Mesenchymal stem cell (in vitro differentiated cells and primary cell): ENCODE results near the gene IGSF10.

Experiments
- DNase-seq: peaks from one replicate; pipeline ENCODE4 v3.0.0-alpha.2; 2013
- H2AFZ ChIP-seq: one replicate; pipeline ENCODE4 v1.6.1; 2013; ENCODE audit warnings: low read depth, mild to moderate bottlenecking, control low read depth, inconsistent platforms, low read length, moderate library complexity
- H2AK5ac ChIP-seq: 2 replicates; pipeline ENCODE4 v1.6.1; 2013; ENCODE audit warnings: low read length, moderate library complexity, mild to moderate bottlenecking, inconsistent platforms; ENCODE audit not compliant: severe bottlenecking
- H2BK120ac ChIP-seq: one replicate; pipeline ENCODE4 v1.6.1; 2013; ENCODE audit warnings: low read depth, mild to moderate bottlenecking, inconsistent platforms, low read length, moderate library complexity
- H2BK12ac ChIP-seq, 2 experiments: one replicate each; pipeline ENCODE4 v1.6.1; 2013; ENCODE audit warnings: inconsistent platforms in 2 of 2, low read length in 2 of 2, mild to moderate bottlenecking in 2 of 2, moderate library complexity in 2 of 2, control low read depth in 1 of 2
- H2BK15ac ChIP-seq: one replicate; pipeline ENCODE4 v1.6.1; 2013; ENCODE audit warnings: mild to moderate bottlenecking, low read depth, inconsistent platforms; ENCODE audit not compliant: poor library complexity, severe bottlenecking
- H2BK5ac ChIP-seq: 2 replicates; pipeline ENCODE4 v1.6.1; 2013; ENCODE audit warnings: low read depth, mild to moderate bottlenecking, low read length, control low read depth, inconsistent platforms; ENCODE audit not compliant: poor library complexity, severe bottlenecking
- H3K14ac ChIP-seq, 2 experiments: one replicate each; pipeline ENCODE4 v1.6.1; 2013; ENCODE audit warnings: inconsistent platforms in 2 of 2, low read length in 2 of 2, control low read depth in 1 of 2, mild to moderate bottlenecking in 1 of 2, moderate library complexity in 1 of 2
- H3K18ac ChIP-seq, 2 experiments: one replicate each; pipeline ENCODE4 v1.6.1; 2013; ENCODE audit warnings: inconsistent platforms in 2 of 2, low read length in 2 of 2, control low read depth in 1 of 2, low read depth in 1 of 2, mild to moderate bottlenecking in 1 of 2
- H3K23ac ChIP-seq, 2 experiments: one replicate each; pipeline ENCODE4 v1.6.1; 2013; ENCODE audit warnings: inconsistent platforms in 2 of 2, low read length in 2 of 2, mild to moderate bottlenecking in 2 of 2, moderate library complexity in 2 of 2, control low read depth in 1 of 2
- H3K27ac ChIP-seq: 2 replicates; pipeline ENCODE4 v1.5.1; 2013; ENCODE audit warnings: mild to moderate bottlenecking, moderate library complexity, low read length, control low read depth, inconsistent platforms; ENCODE audit not compliant: poor library complexity, severe bottlenecking
- H3K27me3 ChIP-seq, 2 experiments: 2 replicates each; pipeline versions ENCODE4 v1.6.1 to v1.7.0; 2013; ENCODE audit warnings: low read length in 2 of 2, mild to moderate bottlenecking in 2 of 2, moderate library complexity in 2 of 2, control low read depth in 1 of 2, inconsistent platforms in 1 of 2; ENCODE audit not compliant: control insufficient read depth in 1 of 2, insufficient read depth in 1 of 2
- H3K36me3 ChIP-seq, 2 experiments: 2 replicates each; pipeline versions ENCODE4 v1.6.1 to v1.7.0; 2013; ENCODE audit warnings: low read length in 2 of 2, control low read depth in 1 of 2, inconsistent platforms in 1 of 2, low read depth in 1 of 2, mild to moderate bottlenecking in 1 of 2; ENCODE audit not compliant: insufficient read depth in 2 of 2, control insufficient read depth in 1 of 2
- H3K4ac ChIP-seq, 2 experiments: one replicate each; pipeline ENCODE4 v1.6.1; 2013; ENCODE audit warnings: inconsistent platforms in 2 of 2, low read length in 2 of 2, mild to moderate bottlenecking in 2 of 2, moderate library complexity in 2 of 2, control low read depth in 1 of 2, low read depth in 1 of 2
- H3K4me1 ChIP-seq: 2 replicates; pipeline ENCODE4 v1.6.1; 2013; ENCODE audit warnings: low read depth, low read length, control low read depth; ENCODE audit not compliant: control insufficient read depth, insufficient read depth
- H3K4me2 ChIP-seq: 2 replicates; pipeline ENCODE4 v1.6.1; 2013; ENCODE audit warnings: low read length, mild to moderate bottlenecking, inconsistent platforms; ENCODE audit not compliant: poor library complexity, severe bottlenecking
- H3K4me3 ChIP-seq, 2 experiments: 2 replicates each; pipeline versions ENCODE4 v1.5.1 to v1.7.0; 2013; ENCODE audit warnings: low read length in 2 of 2, mild to moderate bottlenecking in 2 of 2, control low read depth in 1 of 2, low read depth in 1 of 2; ENCODE audit not compliant: insufficient read depth in 1 of 2
- H3K79me1 ChIP-seq: replicated peaks from 2 replicates; pipeline ENCODE4 v1.6.1; 2013; ENCODE audit warnings: mild to moderate bottlenecking, control low read depth, low read length, inconsistent platforms; ENCODE audit not compliant: poor library complexity, severe bottlenecking
- H3K9ac ChIP-seq: 2 replicates; pipeline ENCODE4 v1.7.0; 2013; ENCODE audit warnings: mild to moderate bottlenecking, low read length, moderate library complexity
- H3K9me3 ChIP-seq: 2 replicates; pipeline ENCODE4 v1.7.0; 2013; ENCODE audit warnings: mild to moderate bottlenecking, low read length; ENCODE audit not compliant: control insufficient read depth
- H4K8ac ChIP-seq: one replicate; pipeline ENCODE4 v1.6.1; 2013; ENCODE audit warnings: inconsistent platforms, mild to moderate bottlenecking, low read length, moderate library complexity
- H4K91ac ChIP-seq: one replicate; pipeline ENCODE4 v1.6.1; 2013; ENCODE audit warnings: mild to moderate bottlenecking, low read length, inconsistent platforms
- WGBS: methylation state at CpG from one replicate; pipeline ENCODE4 v1.1.7; 2013; ENCODE audit warnings: mixed read lengths; 5-methylcytosine and 5-hydroxymethylcytosine counted together

IGSF10 gene

DNA sequence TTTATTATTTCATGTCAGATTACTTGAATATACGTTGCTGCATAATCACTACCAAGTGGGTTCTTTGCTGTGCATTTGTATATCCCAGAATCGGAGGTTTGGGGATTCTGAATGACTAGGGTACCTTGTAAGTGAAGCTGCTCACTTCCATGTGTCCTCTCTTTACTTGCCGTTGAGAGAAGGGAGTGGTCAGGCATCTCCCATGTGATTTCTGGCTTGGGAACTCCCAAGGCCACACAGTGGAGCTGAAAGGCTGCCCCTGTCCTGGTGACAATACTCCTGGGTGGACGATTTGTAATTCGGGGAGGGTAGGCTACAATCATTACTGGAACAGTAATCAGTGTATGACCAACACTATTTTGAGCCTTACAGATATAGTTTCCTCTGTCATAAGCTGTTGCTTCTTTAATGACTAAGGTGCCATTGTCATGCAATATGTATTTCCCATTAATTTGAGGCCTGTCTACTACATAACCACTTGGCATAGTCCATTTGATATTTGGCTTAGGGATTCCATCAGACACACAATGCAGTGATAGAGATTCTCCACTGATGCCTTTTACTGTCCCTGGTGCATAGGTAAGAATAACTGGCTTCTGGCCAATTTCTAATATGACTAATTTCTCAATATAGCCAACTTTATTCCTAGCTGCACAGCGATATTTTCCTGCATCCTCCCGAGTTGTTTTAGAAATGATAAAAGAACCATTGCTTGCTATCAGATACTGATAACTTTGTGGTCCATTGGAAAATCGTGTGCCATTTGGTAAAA, 24.0 kb downstream of the IGSF10 start:
- no peak overlapping the region for H2AFZ ChIP-seq
- no peak overlapping the region for H3K4me3 ChIP-seq
- DNase-seq: no peak
- H3K79me1 ChIP-seq: no peaks in the 10 kb centered on the region
- peaks cover 0 to 10% of the 10 kb centered on the region in 2 experiments for H3K27me3 ChIP-seq
- H3K36me3 ChIP-seq: peaks cover 0 to 3% of the 10 kb centered on the region in 2 experiments
- WGBS: 97% methylated on average over 6 of the region's 8 CpGs
- H4K91ac ChIP-seq: no peak overlapping the region
- no peak overlapping the region for H3K27ac ChIP-seq
- H3K9ac ChIP-seq: no peak overlapping the region
- no peak overlapping the region for H2BK120ac ChIP-seq
- H2BK5ac ChIP-seq: no peak overlapping the region
- no peak overlapping the region for H3K4me2 ChIP-seq
- no peak overlapping the region for H2BK15ac ChIP-seq
- H3K4ac ChIP-seq: no peak overlapping the region
- H3K9me3 ChIP-seq: no peaks in the 10 kb centered on the region
- peak overlapping the region; percentile 72 for H2AK5ac ChIP-seq
- no peak overlapping the region for H3K18ac ChIP-seq
- no peak overlapping the region for H2BK12ac ChIP-seq
- H3K14ac ChIP-seq: no peak overlapping the region
- H4K8ac ChIP-seq: no peak overlapping the region
- peaks cover 4% of the 10 kb centered on the region for H3K4me1 ChIP-seq
- no peak overlapping the region for H3K23ac ChIP-seq

GRCh38 chr3:151434151-151434890, 26.5 kb downstream of the IGSF10 start:
- Histone ChIP-seq H4K91ac (no peak overlapping the region), H4K8ac (no peak overlapping the region), H2BK120ac (no peak overlapping the region), H3K4ac (no peak overlapping the region), H3K4me2 (no peak overlapping the region), H3K9me3 (no peaks in the 10 kb centered on the region), H2AFZ (no peak overlapping the region), H3K18ac (no peak overlapping the region), H3K9ac (peak overlapping the region; percentile 81), H3K14ac (no peak overlapping the region), H2BK5ac (no peak overlapping the region), H2BK15ac (no peak overlapping the region), H3K36me3 (peaks cover 0 to 3% of the 10 kb centered on the region in 2 experiments), H2AK5ac (no peak overlapping the region), H3K4me1 (peaks cover 4% of the 10 kb centered on the region), H3K23ac (no peak overlapping the region), H3K27me3 (no peaks in the 10 kb centered on the region), H2BK12ac (no peak overlapping the region), H3K79me1 (no peaks in the 10 kb centered on the region), H3K27ac (peak overlapping the region; percentile 61), H3K4me3 (peak overlapping the region in 1 of 2 experiments; percentile 31)
- no CpG with 5 or more reads among the region's 1 CpG for WGBS
- DNase-seq: peak; percentile 89

GRCh38 chr3:151432616-151433372, 28.1 kb downstream of the IGSF10 start:
- H2BK15ac ChIP-seq: no peak overlapping the region
- no peak overlapping the region for H2BK120ac ChIP-seq
- peaks cover 0 to 3% of the 10 kb centered on the region in 2 experiments for H3K36me3 ChIP-seq
- H3K23ac ChIP-seq: no peak overlapping the region
- WGBS: 86% methylated on average over 5 of the region's 7 CpGs
- no peak overlapping the region for H3K4me3 ChIP-seq
- DNase-seq: no peak
- H3K4me2 ChIP-seq: no peak overlapping the region
- no peak overlapping the region for H4K91ac ChIP-seq
- peak overlapping the region; percentile 67 for H2AK5ac ChIP-seq
- no peak overlapping the region for H3K14ac ChIP-seq
- H2BK5ac ChIP-seq: no peak overlapping the region
- peaks cover 4% of the 10 kb centered on the region for H3K4me1 ChIP-seq
- H2AFZ ChIP-seq: no peak overlapping the region
- no peak overlapping the region for H4K8ac ChIP-seq
- H3K79me1 ChIP-seq: no peaks in the 10 kb centered on the region
- H3K9me3 ChIP-seq: no peaks in the 10 kb centered on the region
- peak overlapping the region; percentile 34 for H3K27ac ChIP-seq
- peak overlapping the region in 1 of 2 experiments; percentile 52 for H3K4ac ChIP-seq
- peak overlapping the region in 1 of 2 experiments; percentile 46 for H3K18ac ChIP-seq
- no peak overlapping the region for H2BK12ac ChIP-seq
- H3K27me3 ChIP-seq: no peaks in the 10 kb centered on the region
- no peak overlapping the region for H3K9ac ChIP-seq

DNA sequence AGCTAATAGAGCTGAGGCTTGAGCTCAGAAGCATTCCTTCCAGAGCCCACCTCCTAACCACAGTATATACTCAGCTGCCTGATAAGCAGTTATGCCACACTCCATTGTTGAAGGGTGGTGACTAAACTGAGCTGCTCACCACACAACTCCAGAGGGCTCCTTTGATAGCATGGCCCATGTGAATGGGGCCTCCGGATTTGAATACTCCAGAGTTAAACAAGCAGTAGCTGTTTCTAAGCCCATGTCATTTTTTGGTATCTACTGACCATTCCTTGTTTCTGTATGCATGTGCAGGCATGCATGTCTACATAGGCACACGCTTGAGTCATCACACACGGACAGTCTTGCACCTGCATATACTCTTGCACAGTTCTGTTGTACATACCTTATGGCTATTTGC, 28.9 kb downstream of the IGSF10 start:
- Histone ChIP-seq H3K27ac (peak overlapping the region; percentile 35), H3K36me3 (peaks cover 0 to 3% of the 10 kb centered on the region in 2 experiments), H3K14ac (no peak overlapping the region), H4K8ac (no peak overlapping the region), H2AK5ac (no peak overlapping the region), H3K9ac (no peak overlapping the region), H3K4me3 (no peak overlapping the region), H3K9me3 (no peaks in the 10 kb centered on the region), H2AFZ (no peak overlapping the region), H2BK120ac (no peak overlapping the region), H2BK5ac (no peak overlapping the region), H3K27me3 (no peaks in the 10 kb centered on the region), H3K23ac (no peak overlapping the region), H2BK12ac (no peak overlapping the region), H2BK15ac (no peak overlapping the region), H3K4ac (no peak overlapping the region), H3K4me2 (no peak overlapping the region), H3K4me1 (peaks cover 4% of the 10 kb centered on the region), H3K18ac (no peak overlapping the region), H4K91ac (no peak overlapping the region), H3K79me1 (no peaks in the 10 kb centered on the region)
- 79% methylated on average over 3 of the region's 3 CpGs for WGBS
- DNase-seq: peak; percentile 77
